ENCODE data around the gene LINGO4.

GRCh38 chr1:151760597-151761385 is 44.4 kb downstream of the LINGO4 start:
- no peak for TF ChIP-seq CTCF (IDR thresholded peaks at IDR 0.05)
- TF ChIP-seq POLR2A (IDR thresholded peaks at IDR 0.05), result no peak
